SW 1271 (cell line): ENCODE results near the gene GMNC.
A peak's percentile ranks its signal among the peaks of the same experiment; 100 is the strongest.

Experiments used
- DNase-seq, 2 experiments: peaks; one replicate each; lab custom pipeline; 2025; lab: John Stamatoyannopoulos, UW

The GMNC gene

DNA sequence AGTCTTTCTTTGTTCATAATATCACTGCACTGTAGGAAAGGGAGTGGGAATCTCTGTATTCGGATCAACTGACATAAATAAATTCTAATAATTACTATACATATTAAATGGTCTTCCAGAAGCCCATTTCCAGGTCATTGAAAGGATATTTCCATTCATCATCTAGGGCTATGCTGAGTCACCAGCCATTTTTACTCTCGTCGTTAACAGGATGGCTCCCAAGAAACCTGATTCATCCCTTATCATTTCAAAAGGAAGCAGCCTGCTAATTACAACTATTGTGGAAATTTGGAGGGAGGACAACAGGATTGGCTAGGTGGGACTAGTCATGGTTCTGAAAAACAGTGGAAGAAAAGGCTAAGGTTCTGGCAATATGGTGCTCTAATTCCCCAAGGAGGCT, 13.6 kb downstream of the GMNC start:
- no peak for DNase-seq

DNA sequence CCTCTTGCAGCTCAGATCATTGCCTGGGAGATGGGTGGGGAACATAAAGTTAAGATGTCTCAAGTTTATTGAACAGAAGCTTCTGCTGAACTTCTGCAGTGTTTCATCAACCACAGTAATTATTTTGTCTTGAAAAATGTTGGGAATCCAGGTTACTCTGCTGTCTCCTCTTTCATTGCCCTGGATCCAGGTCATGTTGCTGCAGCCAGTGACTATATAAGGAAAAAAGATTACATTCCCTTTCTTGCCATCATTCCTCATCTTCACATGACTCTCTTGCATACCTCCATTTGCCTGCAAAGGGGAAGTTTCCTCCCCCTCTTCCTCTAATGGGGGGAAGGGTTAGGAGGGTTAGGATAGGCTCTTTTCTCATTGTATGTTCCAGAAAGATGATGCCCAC, 15.1 kb downstream of the GMNC start:
- no peak for DNase-seq

DNA sequence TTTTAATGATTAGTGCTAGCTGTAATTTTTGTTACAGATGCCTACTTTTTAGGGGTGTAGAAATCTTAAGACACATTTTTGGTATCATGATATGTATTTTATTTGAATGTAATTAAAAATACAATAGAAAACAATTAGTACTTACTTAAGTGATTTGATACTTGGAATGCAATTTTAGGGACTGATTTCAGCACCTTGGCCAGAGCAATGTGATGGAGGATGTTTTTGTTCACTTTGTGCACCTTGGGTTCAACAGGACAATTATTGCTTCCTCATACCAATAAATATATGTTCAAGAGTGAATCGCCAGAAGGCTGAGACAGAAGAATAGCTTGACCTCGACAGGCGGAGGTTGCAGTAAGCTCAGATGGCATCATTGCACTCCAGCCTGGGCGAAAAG, 22.3 kb downstream of the GMNC start:
- no peak for DNase-seq

DNA sequence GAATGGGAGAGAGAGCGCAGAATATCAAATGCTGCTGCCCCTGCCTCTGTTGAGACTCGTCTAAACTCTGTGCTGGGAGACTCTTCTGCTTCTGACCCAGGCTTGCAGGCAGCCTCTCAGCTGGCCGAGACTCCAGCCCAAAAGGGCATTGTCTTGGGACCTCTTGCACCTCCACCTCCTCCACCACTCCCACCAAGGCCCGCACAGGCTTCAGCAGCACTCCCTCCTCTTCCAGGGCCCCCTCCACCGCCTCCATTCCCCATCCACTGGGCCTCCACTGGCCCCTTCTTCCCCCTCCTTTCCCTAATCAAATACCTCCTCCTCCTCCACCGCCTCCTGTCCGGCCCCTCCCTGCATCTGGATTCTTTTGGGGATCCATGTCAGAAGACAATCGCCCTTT, 31.3 kb downstream of the GMNC start:
- DNase-seq, result no peak

DNA sequence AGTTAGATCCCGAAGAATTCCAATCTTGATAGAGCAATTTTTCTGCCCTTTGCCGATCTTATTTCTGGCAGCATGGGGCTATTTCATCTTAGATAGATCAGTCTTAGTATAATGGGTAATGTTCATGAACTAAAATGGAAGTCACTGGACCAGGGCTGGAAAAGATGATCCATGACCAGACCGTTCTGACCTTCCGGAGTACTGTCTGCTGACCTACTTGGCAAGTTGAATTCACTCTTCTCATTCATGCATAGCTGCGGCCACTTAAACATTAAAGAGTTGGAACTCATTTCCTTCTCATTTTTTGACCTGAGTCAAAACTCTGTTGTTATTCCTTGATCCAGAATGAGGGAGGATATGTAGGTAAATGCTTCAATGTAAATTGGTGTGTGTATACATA, 32.5 kb downstream of the GMNC start:
- no peak for DNase-seq

DNA sequence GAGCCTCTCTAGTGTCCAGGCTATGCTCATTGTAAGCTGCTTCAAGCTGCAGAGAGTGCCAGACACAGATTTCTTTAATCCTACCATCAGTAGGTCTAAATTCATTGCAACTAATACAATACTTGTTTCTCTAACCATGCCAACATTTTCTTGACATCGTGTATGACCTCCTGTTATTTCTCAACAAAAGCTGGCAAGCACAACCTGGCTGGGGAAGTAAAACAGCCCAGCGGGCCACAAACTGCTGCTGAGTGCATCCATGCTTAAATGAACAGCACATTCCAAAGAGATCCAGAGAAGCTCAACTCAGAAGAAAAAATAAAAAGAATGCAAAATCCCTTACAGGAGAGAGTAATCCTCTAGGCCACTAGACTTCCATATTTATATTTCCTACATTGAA, 36.5 kb downstream of the GMNC start:
- no peak for DNase-seq

DNA sequence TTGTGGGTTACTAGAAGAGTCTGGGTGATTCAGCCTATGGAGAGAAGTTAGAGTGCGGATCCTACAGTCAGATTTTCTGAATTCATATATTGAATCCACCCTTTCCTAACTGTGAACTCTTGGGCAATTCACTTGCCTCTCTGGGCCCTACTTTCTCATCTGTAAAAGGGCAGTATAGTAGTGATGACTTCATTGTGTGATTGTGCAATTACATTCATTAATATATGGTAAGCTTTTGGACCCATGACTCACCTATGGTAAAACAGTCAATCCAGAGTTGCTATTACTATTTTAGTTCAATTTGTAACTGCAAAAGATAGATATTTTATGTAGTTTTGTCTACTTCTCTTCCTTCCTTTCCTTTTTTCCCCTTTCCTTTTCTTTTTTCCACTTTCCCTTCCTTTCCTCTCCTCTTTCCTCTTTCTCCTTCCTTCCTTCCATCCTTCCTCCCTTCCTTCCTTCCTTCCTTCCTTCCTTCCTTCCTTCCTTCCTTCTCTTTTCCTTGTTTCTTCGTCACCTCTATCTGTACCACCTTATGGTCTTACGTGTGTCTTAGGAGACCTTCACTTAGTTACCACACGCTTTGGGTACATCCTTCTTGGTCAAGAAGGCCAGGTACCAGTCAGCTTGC, 37.0 kb downstream of the GMNC start:
- DNase-seq, result no peak

DNA sequence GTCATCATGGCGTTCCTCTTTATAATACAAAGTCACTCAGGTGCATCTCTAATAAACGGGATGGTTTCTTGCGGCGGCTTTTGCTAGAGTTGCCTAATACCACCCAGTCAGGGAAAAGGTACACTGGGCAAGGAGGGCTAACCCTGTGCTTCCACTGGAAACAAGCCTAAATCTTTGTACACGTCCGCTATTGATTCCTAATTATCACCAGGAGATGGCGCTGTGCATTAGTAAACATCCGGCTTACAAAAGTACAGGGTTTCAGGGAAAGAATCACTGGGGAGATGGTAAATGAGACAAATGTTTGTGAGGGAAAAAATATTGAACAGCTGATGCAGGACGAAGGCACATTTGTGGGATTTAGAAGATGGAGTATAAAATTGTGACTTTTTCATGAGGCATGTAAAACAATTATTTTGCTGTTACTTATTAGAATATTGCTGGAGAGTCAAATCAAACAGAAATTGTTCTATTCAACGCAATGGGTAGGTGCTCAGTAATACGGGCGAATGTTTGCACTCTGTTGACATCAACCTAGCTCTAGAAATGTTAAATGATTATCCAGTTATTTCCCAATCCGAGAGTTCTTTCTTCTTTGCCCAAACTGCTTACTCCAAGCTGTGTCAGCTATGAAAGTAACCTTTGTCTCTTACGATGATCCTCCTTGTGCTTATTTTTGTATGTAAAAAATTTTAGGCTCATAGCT, 50.6 kb downstream of the GMNC start:
- peak in 1 of 2 experiments; percentile 62 for DNase-seq

DNA sequence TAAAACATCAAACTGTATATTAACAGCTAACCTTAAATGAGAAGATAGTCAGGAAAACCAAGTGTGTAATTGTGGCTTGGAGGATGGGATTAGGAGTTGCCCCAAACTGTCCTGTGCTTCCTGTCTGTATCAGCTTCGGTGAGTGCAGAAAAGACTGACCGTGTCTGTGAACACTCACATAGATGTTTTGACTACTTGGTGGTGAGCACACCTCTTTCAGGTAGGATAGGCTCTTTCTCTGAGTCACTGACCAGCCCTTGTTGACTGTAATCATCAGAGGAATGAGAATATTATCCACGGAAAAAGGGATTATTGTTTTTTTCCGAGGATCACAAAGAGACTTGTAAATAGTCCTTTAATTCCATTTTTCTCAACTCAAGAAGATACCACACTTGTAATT, 51.5 kb downstream of the GMNC start:
- DNase-seq, result no peak

DNA sequence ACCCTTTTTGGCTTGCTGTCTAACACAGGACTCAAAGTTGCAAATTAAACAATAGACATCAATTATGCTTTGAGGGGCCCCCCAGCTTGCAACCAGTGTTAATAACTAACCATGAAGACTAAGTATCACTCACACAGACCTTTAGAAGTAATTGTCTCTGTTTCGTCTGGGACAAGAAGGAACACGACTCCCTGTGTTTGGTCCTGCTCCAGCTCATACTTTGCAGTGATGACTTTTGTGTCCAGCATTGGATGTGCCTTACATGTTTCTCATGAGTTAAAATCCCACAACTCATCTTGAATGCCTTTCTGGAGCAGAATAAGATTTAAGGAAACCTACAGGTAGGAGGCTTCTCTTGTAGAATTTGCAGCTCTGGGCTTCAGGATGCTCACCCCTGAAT, 53.1 kb downstream of the GMNC start:
- no peak for DNase-seq

DNA sequence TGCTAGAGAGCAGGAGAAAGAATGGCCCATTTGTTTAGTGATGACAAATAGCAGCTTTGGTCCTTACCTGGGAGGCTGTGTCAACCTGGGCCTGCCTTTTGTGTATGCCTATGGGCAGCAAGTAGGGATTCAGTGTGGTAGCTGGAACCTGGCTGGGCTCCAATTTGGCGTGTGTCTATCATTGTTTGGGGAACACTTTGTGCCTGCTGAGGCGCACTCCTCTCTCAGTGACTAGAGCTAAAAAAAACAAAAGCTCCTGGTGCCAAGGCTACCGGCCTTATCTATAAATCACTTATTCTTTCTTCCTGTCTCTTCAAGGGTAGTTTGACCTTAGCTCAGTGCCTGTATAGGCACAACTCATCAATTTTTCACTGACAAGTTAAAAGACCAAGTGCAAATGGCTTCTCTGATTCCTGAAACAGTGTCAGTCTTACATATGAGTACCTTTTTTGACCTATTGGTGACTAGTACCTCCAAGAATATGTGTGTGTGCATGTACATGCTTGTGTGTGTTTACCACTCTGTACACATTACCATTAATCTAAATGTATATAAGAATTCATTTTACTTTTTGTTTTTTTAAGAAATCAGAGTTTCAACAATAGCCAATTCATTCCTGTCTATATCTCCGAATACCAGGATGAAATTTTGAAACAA, 54.6 kb downstream of the GMNC start:
- DNase-seq, result no peak
